Measurements from ENCODE around the gene EIF3B. TPM values are rescaled to one million over a fixed set of nuclear protein-coding genes. Genes with fewer than 3 reads are reported as not detected.
"Not testable (repeated sequence)": the region's sequence is repeated elsewhere in the genome, so short reads cannot be mapped to it uniquely, and the experiment has no call there.

Gene EIF3B
- total RNA-seq, 1 donor from 2014 or later: 89.5 TPM

DNA sequence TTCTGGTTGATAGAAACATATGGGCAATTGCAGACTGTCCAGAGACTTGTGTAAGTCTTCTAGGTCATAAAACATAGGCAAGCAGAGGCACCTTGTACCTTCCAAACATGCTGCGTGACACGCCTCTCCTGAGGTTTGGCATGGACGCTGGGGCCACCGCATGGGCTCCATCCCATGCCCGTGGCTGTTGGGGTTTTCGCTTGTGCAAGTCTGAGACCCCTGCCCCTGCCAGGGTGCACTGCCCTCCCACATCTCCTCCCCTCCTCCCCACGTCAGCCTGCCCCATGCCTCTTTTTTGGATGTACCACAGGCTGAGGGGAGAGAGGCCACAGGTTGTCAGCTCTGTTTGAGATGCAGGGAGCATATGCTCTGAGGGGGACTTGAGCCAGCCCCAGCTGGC is 19.0 kb downstream of the EIF3B start:
- intact Hi-C loops (cut with DNase I): no loop called here
- H3K36me3 ChIP-seq: peaks cover 92% of the 10 kb centered on the region
- TF ChIP-seq, protein P1, sequence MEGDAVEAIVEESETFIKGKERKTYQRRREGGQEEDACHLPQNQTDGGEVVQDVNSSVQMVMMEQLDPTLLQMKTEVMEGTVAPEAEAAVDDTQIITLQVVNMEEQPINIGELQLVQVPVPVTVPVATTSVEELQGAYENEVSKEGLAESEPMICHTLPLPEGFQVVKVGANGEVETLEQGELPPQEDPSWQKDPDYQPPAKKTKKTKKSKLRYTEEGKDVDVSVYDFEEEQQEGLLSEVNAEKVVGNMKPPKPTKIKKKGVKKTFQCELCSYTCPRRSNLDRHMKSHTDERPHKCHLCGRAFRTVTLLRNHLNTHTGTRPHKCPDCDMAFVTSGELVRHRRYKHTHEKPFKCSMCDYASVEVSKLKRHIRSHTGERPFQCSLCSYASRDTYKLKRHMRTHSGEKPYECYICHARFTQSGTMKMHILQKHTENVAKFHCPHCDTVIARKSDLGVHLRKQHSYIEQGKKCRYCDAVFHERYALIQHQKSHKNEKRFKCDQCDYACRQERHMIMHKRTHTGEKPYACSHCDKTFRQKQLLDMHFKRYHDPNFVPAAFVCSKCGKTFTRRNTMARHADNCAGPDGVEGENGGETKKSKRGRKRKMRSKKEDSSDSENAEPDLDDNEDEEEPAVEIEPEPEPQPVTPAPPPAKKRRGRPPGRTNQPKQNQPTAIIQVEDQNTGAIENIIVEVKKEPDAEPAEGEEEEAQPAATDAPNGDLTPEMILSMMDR (IDR thresholded peaks at IDR 0.05): no peak
- no peaks in the 10 kb centered on the region for H3K9me3 ChIP-seq
- H3K27ac ChIP-seq: no peak overlapping the region
- ATAC-seq (no peak), DNase-seq (no peak)
- H3K27me3 ChIP-seq (ENCODE audit: low read depth): no peaks in the 10 kb centered on the region
- H3K4me1 ChIP-seq: no peaks in the 10 kb centered on the region
- H3K4me3 ChIP-seq: no peak overlapping the region

DNA sequence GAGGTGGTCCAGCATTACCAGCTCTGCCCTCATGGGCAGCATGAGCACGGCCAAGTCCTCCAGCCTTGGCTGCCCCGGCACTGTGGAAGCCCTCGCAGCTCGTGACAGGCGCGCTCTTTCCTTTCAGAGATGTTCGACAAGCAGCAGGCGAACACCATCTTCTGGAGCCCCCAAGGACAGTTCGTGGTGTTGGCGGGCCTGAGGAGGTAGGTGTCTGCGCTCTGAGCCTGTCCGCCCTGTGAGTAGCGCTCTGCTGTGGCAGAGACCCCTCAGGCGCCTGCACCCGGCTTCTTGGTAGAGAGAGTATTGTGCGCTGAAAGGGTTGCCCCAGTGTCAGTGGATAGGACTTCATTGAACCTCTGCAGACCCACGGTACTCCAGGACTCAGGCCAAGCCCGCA is 19.8 kb downstream of the EIF3B start:
- ATAC-seq (no peak), DNase-seq (no peak)
- Histone ChIP-seq H3K4me1 (no peaks in the 10 kb centered on the region), H3K27ac (no peak overlapping the region), H3K4me3 (no peak overlapping the region), H3K9me3 (no peaks in the 10 kb centered on the region), H3K27me3 (ENCODE audit: low read depth) (no peaks in the 10 kb centered on the region), H3K36me3 (peaks cover 92% of the 10 kb centered on the region)
- intact Hi-C loops (cut with DNase I): no loop called here
- TF ChIP-seq, protein P1 (IDR thresholded peaks at IDR 0.05): no peak

DNA sequence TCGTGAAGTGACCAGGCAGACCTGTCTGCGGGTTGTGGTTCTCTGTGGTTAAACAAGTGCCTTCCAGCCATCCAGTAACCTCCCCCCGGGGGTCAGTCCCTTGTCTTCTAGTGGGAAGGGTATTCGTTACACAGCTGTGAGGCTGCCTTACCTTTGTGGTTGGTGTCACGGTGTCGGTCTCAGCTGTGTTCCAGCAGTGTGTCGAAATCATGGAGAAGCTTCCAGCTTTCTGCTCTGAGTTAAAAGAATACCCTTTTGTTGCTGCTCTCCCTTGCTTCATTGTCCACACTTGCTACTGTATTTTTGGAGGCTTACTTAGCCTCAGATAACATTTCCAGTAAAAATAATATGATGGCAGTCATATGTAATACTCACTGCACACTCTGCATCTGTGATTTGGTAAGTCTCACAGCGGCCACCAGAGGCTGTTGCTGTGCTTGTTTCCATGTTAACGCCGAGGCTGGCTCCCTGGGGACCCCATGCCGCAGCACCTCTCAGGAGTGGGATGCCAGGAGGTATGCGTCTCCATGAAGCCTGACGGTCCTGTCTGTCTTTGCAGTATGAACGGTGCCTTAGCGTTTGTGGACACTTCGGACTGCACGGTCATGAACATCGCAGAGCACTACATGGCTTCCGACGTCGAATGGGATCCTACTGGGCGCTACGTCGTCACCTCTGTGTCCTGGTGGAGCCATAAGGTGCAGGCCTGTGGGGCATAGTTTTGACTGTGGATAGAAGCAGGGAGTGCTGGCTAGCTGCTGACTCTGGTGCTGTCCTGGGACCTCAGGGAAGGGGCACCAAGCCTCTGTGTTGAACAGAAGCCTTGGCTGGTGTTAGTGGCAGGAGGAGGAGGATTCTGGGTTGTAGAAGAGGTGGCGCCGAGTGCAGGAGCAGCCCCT is 20.5 kb downstream of the EIF3B start:
- H3K4me3 ChIP-seq: no peak overlapping the region
- ATAC-seq (no peak), DNase-seq (no peak)
- no peaks in the 10 kb centered on the region for H3K9me3 ChIP-seq
- peaks cover 92% of the 10 kb centered on the region for H3K36me3 ChIP-seq
- no peaks in the 10 kb centered on the region for H3K4me1 ChIP-seq
- H3K27ac ChIP-seq: no peak overlapping the region
- intact Hi-C loops (cut with DNase I): no loop called here
- H3K27me3 ChIP-seq (ENCODE audit: low read depth): no peaks in the 10 kb centered on the region
- TF ChIP-seq, protein P1 (IDR thresholded peaks at IDR 0.05): no peak

DNA sequence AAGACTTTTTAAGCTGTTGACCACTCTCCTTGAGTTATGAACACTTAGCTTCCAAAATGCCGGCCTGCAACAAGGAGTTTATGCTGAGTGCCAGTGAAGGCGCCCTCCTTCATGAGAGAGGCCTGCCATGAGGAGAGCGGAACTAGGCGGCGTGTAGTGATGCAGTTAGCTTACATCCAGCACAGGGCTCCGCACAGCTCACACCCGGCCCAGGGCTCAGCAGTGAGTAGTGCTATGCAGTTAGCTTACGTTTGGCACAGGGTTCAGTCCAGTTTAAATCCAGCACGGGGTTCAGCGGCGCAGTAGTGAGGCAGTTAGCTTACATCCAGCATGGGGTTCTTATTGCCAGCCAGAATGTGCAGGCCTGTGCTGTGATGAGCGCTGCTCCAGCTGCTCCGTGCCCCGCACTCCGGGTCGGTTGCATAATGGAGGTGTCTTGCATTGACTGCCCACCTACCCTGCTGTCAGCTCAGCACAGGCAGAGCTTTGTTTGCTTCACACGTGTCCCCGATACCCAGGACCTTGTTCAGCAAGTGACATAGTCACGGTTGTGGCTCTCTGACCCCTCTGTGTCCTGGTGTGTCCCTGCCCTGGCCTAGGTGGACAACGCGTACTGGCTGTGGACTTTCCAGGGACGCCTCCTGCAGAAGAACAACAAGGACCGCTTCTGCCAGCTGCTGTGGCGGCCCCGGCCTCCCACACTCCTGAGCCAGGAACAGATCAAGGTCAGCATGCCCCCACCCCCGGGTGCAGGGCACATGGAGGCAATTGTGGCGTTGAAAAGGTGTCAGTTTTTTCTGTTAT is 21.9 kb downstream of the EIF3B start:
- ATAC-seq (no peak), DNase-seq (no peak)
- peaks cover 92% of the 10 kb centered on the region for H3K36me3 ChIP-seq
- H3K27ac ChIP-seq: no peak overlapping the region
- H3K27me3 ChIP-seq (ENCODE audit: low read depth): no peaks in the 10 kb centered on the region
- no peaks in the 10 kb centered on the region for H3K9me3 ChIP-seq
- TF ChIP-seq, protein P1 (IDR thresholded peaks at IDR 0.05): no peak
- intact Hi-C loops (cut with DNase I): no loop called here
- H3K4me3 ChIP-seq: no peak overlapping the region
- no peaks in the 10 kb centered on the region for H3K4me1 ChIP-seq

DNA sequence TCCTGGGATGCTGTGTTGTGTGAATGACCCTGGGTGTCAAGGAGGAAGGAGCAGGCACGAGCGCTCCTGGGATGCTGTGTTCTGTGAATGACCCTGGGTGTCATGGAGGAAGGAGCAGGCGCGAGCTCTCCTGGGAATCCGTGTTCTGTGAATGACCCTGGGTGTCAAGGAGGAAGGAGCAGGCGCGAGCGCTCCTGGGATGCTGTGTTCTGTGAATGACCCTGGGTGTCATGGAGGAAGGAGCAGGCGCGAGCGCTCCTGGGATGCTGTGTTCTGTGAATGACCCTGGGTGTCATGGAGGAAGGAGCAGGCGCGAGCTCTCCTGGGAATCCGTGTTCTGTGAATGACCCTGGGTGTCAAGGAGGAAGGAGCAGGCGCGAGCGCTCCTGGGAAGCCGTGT is 22.9 kb downstream of the EIF3B start:
- ATAC-seq; H3K27me3 ChIP-seq (ENCODE audit: low read depth); intact Hi-C loops (cut with DNase I); H3K9me3 ChIP-seq; H3K27ac ChIP-seq; H3K4me1 ChIP-seq; H3K4me3 ChIP-seq; DNase-seq: not testable (repeated sequence)
- H3K36me3 ChIP-seq: peaks cover 92% of the 10 kb centered on the region

DNA sequence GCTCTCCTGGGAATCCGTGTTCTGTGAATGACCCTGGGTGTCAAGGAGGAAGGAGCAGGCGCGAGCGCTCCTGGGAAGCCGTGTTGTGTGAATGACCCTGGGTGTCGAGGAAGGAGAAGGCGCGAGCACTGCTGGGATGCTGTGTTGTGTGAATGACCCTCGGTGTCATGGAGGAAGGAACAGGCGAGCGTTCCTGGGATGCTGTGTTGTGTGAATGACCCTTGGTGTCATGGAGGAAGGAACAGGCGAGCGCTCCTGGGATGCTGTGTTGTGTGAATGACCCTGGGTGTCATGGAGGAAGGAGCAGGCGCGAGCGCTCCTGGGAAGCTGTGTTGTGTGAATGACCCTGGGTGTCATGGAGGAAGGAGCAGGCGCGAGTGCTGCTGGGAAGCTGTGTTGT is 23.5 kb downstream of the EIF3B start:
- H3K4me1 ChIP-seq; ATAC-seq; H3K9me3 ChIP-seq; DNase-seq; H3K4me3 ChIP-seq; intact Hi-C loops (cut with DNase I); H3K27me3 ChIP-seq (ENCODE audit: low read depth); H3K27ac ChIP-seq: not testable (repeated sequence)
- peaks cover 89% of the 10 kb centered on the region for H3K36me3 ChIP-seq
